HCT116 (cell line): ENCODE results near the gene ANKRD37. TPM values are rescaled to one million over a fixed set of nuclear protein-coding genes. Genes with fewer than 3 reads are reported as not detected.

ENCODE experiments used
- ATAC-seq: fragments of 200-7000 bp; cut with Tn5 transposase; 2 replicates; pipeline ENCODE4 v1.9.1; 2020; ENCODE audit warnings: mild to moderate bottlenecking, moderate library complexity
- BruUV-seq: library from RNA; stranded (reverse); fragments of 400-500 nt; replicated peaks from 2 replicates; lab custom pipeline; 2021; lab: Mats Ljungman, UMichigan
- CTCF ChIA-PET: fragments of 300-600 bp; sonication (Branson Sonifier 250); formaldehyde crosslinking; loops from one replicate; lab custom pipeline; 2021; ENCODE audit warnings: antibody characterized with exemption; lab: Charles Lee
- POLR2A ChIA-PET: fragments of 300-600, 350-600 bp; sonication (Branson Sonifier 250); formaldehyde crosslinking; loops from one replicate; lab custom pipeline; 2021; ENCODE audit warnings: antibody characterized with exemption; lab: Charles Lee
- RAD21 ChIA-PET, 2 experiments: fragments of 300-600 bp; sonication (Branson Sonifier 250); formaldehyde crosslinking; loops; one replicate each; lab custom pipeline; 2023; ENCODE audit warnings: low total read pairs in 2 of 2; ENCODE audit not compliant: uncharacterized antibody in 2 of 2, unreplicated experiment in 2 of 2, low non-redundant PET in 1 of 2; lab: Charles Lee
- DNase-seq: peaks from one replicate; pipeline ENCODE4 v3.0.0-alpha.2; 2010; ENCODE audit warnings: low read depth, low spot score
- H2AFZ ChIP-seq: fragments of 200-600 bp; shearing (Covaris generic), sonication (generic); 2 replicates; pipeline ENCODE4 v1.6.1; 2017; ENCODE audit warnings: low read depth, mixed run types, mixed read lengths, antibody characterized with exemption, low read length; ENCODE audit not compliant: poor library complexity, severe bottlenecking
- H3K27ac ChIP-seq: 2 replicates; pipeline ENCODE4 v1.5.1; 2012; ENCODE audit warnings: low read depth, low read length
- H3K27me3 ChIP-seq: fragments of 200-600 bp; sonication (generic); 2 replicates; pipeline ENCODE4 v1.6.1; 2016; ENCODE audit warnings: mixed run types, low read length, mixed read lengths; ENCODE audit not compliant: insufficient read depth
- H3K36me3 ChIP-seq, 2 experiments: fragments of 200-500 bp in 1 of 2; fragments of 200-600 bp in 1 of 2; sonication (Bioruptor generic) in 1 of 2; sonication (generic) in 1 of 2; 2 replicates each; pipeline versions ENCODE4 v1.5.1 to v1.6.1; 2014 to 2016; ENCODE audit warnings: low read length in 2 of 2, inconsistent platforms in 1 of 2, mixed read lengths in 1 of 2, mixed run types in 1 of 2; ENCODE audit not compliant: insufficient read depth in 2 of 2, control insufficient read depth in 1 of 2
- H3K4me1 ChIP-seq, 2 experiments: fragments of 200-600 bp in 1 of 2; sonication (generic) in 1 of 2; 2 replicates each; pipeline versions ENCODE4 v1.5.1 to v1.6.1; 2012 to 2017; ENCODE audit warnings: low read length in 2 of 2, inconsistent platforms in 1 of 2, mild to moderate bottlenecking in 1 of 2, mixed read lengths in 1 of 2, mixed run types in 1 of 2, moderate library complexity in 1 of 2; ENCODE audit not compliant: insufficient read depth in 2 of 2, control insufficient read depth in 1 of 2
- H3K4me2 ChIP-seq: fragments of 200-600 bp; sonication (generic); 2 replicates; pipeline ENCODE4 v1.6.1; 2017; ENCODE audit warnings: mixed run types, low read length, mixed read lengths
- H3K4me3 ChIP-seq, 2 experiments: fragments of 200-600 bp in 1 of 2; sonication (generic) in 1 of 2; replicated peaks in 1 of 2; 2 replicates each; pipeline ENCODE4 v1.5.1; 2011 to 2016; ENCODE audit warnings: low read length in 2 of 2, control low read depth in 1 of 2, low read depth in 1 of 2, mild to moderate bottlenecking in 1 of 2, mixed read lengths in 1 of 2, mixed run types in 1 of 2
- H3K79me2 ChIP-seq: fragments of 200-600 bp; sonication (generic); 2 replicates; pipeline ENCODE4 v1.6.1; 2017; ENCODE audit warnings: mild to moderate bottlenecking, mixed run types, low read length, moderate library complexity, mixed read lengths; ENCODE audit not compliant: insufficient read depth
- H3K9ac ChIP-seq: fragments of 200-600 bp; sonication (generic); 2 replicates; pipeline ENCODE4 v1.6.1; 2016; ENCODE audit warnings: low read length, mixed read lengths
- H3K9me2 ChIP-seq: fragments of 200-600 bp; sonication (generic), shearing (Covaris generic); 2 replicates; pipeline ENCODE4 v1.6.1; 2017; ENCODE audit warnings: mixed run types, mild to moderate bottlenecking, moderate library complexity; ENCODE audit not compliant: insufficient read depth
- H3K9me3 ChIP-seq, 2 experiments: fragments of 200-500 bp in 1 of 2; fragments of 200-600 bp in 1 of 2; sonication (Bioruptor generic) in 1 of 2; sonication (generic) in 1 of 2; 2 replicates each; pipeline ENCODE4 v1.6.1; 2014 to 2017; ENCODE audit warnings: low read length in 2 of 2, mixed read lengths in 2 of 2, inconsistent platforms in 1 of 2, low read depth in 1 of 2, mild to moderate bottlenecking in 1 of 2, mixed run types in 1 of 2, moderate library complexity in 1 of 2; ENCODE audit not compliant: control insufficient read depth in 1 of 2, insufficient read depth in 1 of 2
- H4K20me1 ChIP-seq: fragments of 200-600 bp; sonication (generic), shearing (Covaris generic); 2 replicates; pipeline ENCODE4 v1.6.1; 2017; ENCODE audit warnings: mixed run types, mild to moderate bottlenecking, moderate library complexity; ENCODE audit not compliant: insufficient read depth
- CBX3 ChIP-seq: IDR thresholded peaks from 2 replicates; pipeline ENCODE4 v1.6.1; 2012; ENCODE audit warnings: low read depth
- EGR1 ChIP-seq: IDR thresholded peaks from 2 replicates; pipeline ENCODE4 v1.6.1; 2012; ENCODE audit warnings: low read depth
- ELF1 ChIP-seq: IDR thresholded peaks from 2 replicates; pipeline ENCODE4 v1.6.1; 2012; ENCODE audit warnings: low read depth, borderline replicate concordance
- EZH2 ChIP-seq: fragments of 200-600 bp; sonication (generic); IDR thresholded peaks from 2 replicates; pipeline ENCODE4 v1.6.1; 2017; ENCODE audit warnings: antibody characterized with exemption, mixed run types
- EZH2phosphoT487 ChIP-seq: fragments of 200-600 bp; IDR thresholded peaks from 2 replicates; pipeline ENCODE4 v1.6.1; 2018; ENCODE audit warnings: antibody characterized with exemption, borderline replicate concordance
- RAD21 ChIP-seq: IDR thresholded peaks from 2 replicates; pipeline ENCODE4 v1.6.1; 2012; ENCODE audit warnings: low read depth, mild to moderate bottlenecking
- SIN3A ChIP-seq: IDR thresholded peaks from 2 replicates; pipeline ENCODE4 v1.6.1; 2012; ENCODE audit warnings: low read depth
- SRF ChIP-seq: IDR thresholded peaks from 2 replicates; pipeline ENCODE4 v1.6.1; 2012; ENCODE audit warnings: low read depth
- TCF7L2 ChIP-seq: IDR thresholded peaks from 2 replicates; pipeline ENCODE4 v1.7.0; 2011; ENCODE audit warnings: borderline replicate concordance, inconsistent platforms; ENCODE audit not compliant: insufficient read depth, insufficient read length; ENCODE audit errors: extremely low read depth
- YY1 ChIP-seq: IDR thresholded peaks from 2 replicates; pipeline ENCODE4 v1.6.1; 2011; ENCODE audit warnings: low read length, low read depth, moderate library complexity, mild to moderate bottlenecking; ENCODE audit not compliant: insufficient replicate concordance; ENCODE audit errors: extremely low read depth
- ZFX ChIP-seq: fragments of 450-650 bp; IDR thresholded peaks from 2 replicates; pipeline ENCODE4 v1.6.1; 2017
- intact Hi-C: fragments of 100-400 bp; cut with micrococcal nuclease; formaldehyde crosslinking; loops from 2 replicates; pipeline ENCODE4 v1.10.0; 2022
- total RNA-seq: library from RNA; stranded (reverse); gene quantifications from one replicate; pipeline ENCODE4 v1.2.1, GENCODE V29; 2021; ENCODE audit not compliant: unreplicated experiment
- TF ChIP-seq, protein P1 (sequence below): IDR thresholded peaks from 2 replicates; pipeline ENCODE4 v1.6.1; 2012; ENCODE audit warnings: low read depth
- TF ChIP-seq, protein P2 (sequence below), 3 experiments: fragments of 200-600 bp in 1 of 3; sonication (generic) in 1 of 3; IDR thresholded peaks in 2 of 3; conservative IDR thresholded peaks in 1 of 3; 2 replicates each; pipeline ENCODE4 v1.5.1; 2012 to 2017; ENCODE audit warnings: low read depth in 2 of 3, low read length in 2 of 3, antibody characterized with exemption in 1 of 3, borderline replicate concordance in 1 of 3, control low read depth in 1 of 3, mild to moderate bottlenecking in 1 of 3, mixed read lengths in 1 of 3, mixed run types in 1 of 3, moderate library complexity in 1 of 3; ENCODE audit not compliant: insufficient read depth in 1 of 3
- TF ChIP-seq, protein P3 (sequence below): IDR thresholded peaks from 2 replicates; pipeline ENCODE4 v1.6.1; 2011; ENCODE audit warnings: mild to moderate bottlenecking, low read length, moderate library complexity; ENCODE audit not compliant: insufficient replicate concordance; ENCODE audit errors: extremely low read depth
- TF ChIP-seq, protein P4 (sequence below): IDR thresholded peaks from 2 replicates; pipeline ENCODE4 v1.6.1; 2012

Gene ANKRD37
- total RNA-seq, 1 experiment from 2014 or later, result 29.9 TPM

DNA sequence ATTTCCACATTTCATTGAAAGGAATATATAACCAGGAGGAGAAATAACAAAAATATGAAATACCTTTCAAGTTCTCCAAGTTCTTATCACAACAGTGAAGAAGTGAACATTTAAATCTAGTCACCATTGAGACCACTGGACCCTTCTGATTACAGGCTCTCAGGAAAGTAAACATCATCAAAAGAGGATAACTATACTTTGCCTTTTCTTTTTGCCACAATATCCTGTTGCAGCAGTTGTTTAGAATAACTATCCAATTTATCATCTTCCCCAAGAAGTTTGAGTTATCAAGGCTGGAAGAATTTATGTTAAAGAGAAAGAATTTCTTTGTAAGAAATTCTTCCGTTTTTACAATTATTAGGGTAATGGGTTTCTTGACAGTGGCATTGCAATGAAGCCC lies 4.5 kb upstream of the ANKRD37 start:
- BruUV-seq, result no TSS peak
- Histone ChIP-seq H3K4me3 (no peak overlapping the region), H2AFZ (no peak overlapping the region), H3K27me3 (no peaks in the 10 kb centered on the region), H3K4me1 (peaks cover 9 to 25% of the 10 kb centered on the region in 2 experiments), H3K9me3 (no peaks in the 10 kb centered on the region), H3K79me2 (no peaks in the 10 kb centered on the region), H3K4me2 (no peak overlapping the region), H3K9ac (no peak overlapping the region), H3K36me3 (no peaks in the 10 kb centered on the region), H3K27ac (no peak overlapping the region), H4K20me1 (no peaks in the 10 kb centered on the region), H3K9me2 (no peaks in the 10 kb centered on the region)
- intact Hi-C loops, result no loop called here
- ChIA-PET RAD21 (no interaction called here), CTCF (no interaction called here), POLR2A (no interaction called here)
- no peak for ATAC-seq
- DNase-seq, result no peak
- TF ChIP-seq ELF1 (no peak), RAD21 (no peak), EZH2 (no peak), YY1 (no peak), TCF7L2 (no peak), EZH2phosphoT487 (no peak), CBX3 (no peak), ZFX (no peak), SIN3A (no peak), SRF (no peak), EGR1 (no peak)
- TF ChIP-seq, protein P1, sequence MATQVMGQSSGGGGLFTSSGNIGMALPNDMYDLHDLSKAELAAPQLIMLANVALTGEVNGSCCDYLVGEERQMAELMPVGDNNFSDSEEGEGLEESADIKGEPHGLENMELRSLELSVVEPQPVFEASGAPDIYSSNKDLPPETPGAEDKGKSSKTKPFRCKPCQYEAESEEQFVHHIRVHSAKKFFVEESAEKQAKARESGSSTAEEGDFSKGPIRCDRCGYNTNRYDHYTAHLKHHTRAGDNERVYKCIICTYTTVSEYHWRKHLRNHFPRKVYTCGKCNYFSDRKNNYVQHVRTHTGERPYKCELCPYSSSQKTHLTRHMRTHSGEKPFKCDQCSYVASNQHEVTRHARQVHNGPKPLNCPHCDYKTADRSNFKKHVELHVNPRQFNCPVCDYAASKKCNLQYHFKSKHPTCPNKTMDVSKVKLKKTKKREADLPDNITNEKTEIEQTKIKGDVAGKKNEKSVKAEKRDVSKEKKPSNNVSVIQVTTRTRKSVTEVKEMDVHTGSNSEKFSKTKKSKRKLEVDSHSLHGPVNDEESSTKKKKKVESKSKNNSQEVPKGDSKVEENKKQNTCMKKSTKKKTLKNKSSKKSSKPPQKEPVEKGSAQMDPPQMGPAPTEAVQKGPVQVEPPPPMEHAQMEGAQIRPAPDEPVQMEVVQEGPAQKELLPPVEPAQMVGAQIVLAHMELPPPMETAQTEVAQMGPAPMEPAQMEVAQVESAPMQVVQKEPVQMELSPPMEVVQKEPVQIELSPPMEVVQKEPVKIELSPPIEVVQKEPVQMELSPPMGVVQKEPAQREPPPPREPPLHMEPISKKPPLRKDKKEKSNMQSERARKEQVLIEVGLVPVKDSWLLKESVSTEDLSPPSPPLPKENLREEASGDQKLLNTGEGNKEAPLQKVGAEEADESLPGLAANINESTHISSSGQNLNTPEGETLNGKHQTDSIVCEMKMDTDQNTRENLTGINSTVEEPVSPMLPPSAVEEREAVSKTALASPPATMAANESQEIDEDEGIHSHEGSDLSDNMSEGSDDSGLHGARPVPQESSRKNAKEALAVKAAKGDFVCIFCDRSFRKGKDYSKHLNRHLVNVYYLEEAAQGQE, result no peak
- TF ChIP-seq, protein P2, sequence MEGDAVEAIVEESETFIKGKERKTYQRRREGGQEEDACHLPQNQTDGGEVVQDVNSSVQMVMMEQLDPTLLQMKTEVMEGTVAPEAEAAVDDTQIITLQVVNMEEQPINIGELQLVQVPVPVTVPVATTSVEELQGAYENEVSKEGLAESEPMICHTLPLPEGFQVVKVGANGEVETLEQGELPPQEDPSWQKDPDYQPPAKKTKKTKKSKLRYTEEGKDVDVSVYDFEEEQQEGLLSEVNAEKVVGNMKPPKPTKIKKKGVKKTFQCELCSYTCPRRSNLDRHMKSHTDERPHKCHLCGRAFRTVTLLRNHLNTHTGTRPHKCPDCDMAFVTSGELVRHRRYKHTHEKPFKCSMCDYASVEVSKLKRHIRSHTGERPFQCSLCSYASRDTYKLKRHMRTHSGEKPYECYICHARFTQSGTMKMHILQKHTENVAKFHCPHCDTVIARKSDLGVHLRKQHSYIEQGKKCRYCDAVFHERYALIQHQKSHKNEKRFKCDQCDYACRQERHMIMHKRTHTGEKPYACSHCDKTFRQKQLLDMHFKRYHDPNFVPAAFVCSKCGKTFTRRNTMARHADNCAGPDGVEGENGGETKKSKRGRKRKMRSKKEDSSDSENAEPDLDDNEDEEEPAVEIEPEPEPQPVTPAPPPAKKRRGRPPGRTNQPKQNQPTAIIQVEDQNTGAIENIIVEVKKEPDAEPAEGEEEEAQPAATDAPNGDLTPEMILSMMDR (IDR thresholded peaks at IDR 0.05 in 2 of 3, conservative IDR thresholded peaks at IDR 0.05 in 1 of 3; ENCODE audit: borderline replicate concordance in 1 of 3, insufficient read depth in 1 of 3, low read depth in 2 of 3, low read length in 2 of 3), result no peak
- TF ChIP-seq, protein P3, sequence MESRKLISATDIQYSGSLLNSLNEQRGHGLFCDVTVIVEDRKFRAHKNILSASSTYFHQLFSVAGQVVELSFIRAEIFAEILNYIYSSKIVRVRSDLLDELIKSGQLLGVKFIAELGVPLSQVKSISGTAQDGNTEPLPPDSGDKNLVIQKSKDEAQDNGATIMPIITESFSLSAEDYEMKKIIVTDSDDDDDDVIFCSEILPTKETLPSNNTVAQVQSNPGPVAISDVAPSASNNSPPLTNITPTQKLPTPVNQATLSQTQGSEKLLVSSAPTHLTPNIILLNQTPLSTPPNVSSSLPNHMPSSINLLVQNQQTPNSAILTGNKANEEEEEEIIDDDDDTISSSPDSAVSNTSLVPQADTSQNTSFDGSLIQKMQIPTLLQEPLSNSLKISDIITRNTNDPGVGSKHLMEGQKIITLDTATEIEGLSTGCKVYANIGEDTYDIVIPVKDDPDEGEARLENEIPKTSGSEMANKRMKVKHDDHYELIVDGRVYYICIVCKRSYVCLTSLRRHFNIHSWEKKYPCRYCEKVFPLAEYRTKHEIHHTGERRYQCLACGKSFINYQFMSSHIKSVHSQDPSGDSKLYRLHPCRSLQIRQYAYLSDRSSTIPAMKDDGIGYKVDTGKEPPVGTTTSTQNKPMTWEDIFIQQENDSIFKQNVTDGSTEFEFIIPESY, result no peak
- TF ChIP-seq, protein P4, sequence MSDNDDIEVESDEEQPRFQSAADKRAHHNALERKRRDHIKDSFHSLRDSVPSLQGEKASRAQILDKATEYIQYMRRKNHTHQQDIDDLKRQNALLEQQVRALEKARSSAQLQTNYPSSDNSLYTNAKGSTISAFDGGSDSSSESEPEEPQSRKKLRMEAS, result no peak
